Left ventricle myocardium inferior (tissue), 1 donor: Measurements from ENCODE around the gene WDFY3. TPM values are rescaled to one million over a fixed set of nuclear protein-coding genes. Genes with fewer than 3 reads are reported as not detected.
"Not testable (repeated sequence)": the region's sequence is repeated elsewhere in the genome, so short reads cannot be mapped to it uniquely, and the experiment has no call there.

Experiments used
- DNase-seq: peaks from one replicate; pipeline ENCODE4 v3.0.0-alpha.2; 2020
- H3K27ac ChIP-seq: fragments of 200-600 bp; replicated peaks from 2 replicates; pipeline ENCODE4 v1.8.0; 2021
- H3K27me3 ChIP-seq: fragments of 200-600 bp; 2 replicates; pipeline ENCODE4 v1.8.0; 2021; ENCODE audit warnings: low read depth
- H3K36me3 ChIP-seq: fragments of 200-600 bp; 2 replicates; pipeline ENCODE4 v1.8.0; 2021
- H3K4me1 ChIP-seq: fragments of 200-600 bp; 2 replicates; pipeline ENCODE4 v1.8.0; 2021
- H3K4me3 ChIP-seq: fragments of 200-600 bp; 2 replicates; pipeline ENCODE4 v1.8.0; 2021; ENCODE audit warnings: mild to moderate bottlenecking, moderate library complexity
- H3K9me3 ChIP-seq: fragments of 200-600 bp; replicated peaks from 2 replicates; pipeline ENCODE4 v1.8.0; 2021
- intact Hi-C: fragments of 100-400 bp; cut with micrococcal nuclease; formaldehyde crosslinking; loops from one replicate; pipeline ENCODE4 v1.11.0; 2022
- total RNA-seq: library from RNA; stranded (reverse); fragmentation: NEBNext Ultra II Directional; extraction: Animal tissue kit (Norgen Biotek cat#: 25700); gene quantifications from one replicate; pipeline ENCODE4 v1.2.1, GENCODE V29; 2021
- TF ChIP-seq, protein P1 (sequence below): fragments of 200-600 bp; IDR thresholded peaks from 2 replicates; pipeline ENCODE4 v1.8.0; 2021; ENCODE audit warnings: antibody characterized with exemption, mild to moderate bottlenecking, borderline replicate concordance
- donor health status: DM: no; HTN: yes; CAD: no; lungs with severe emphysema.

WDFY3 gene
- total RNA-seq, 1 donor from 2014 or later: 48.7 TPM

DNA sequence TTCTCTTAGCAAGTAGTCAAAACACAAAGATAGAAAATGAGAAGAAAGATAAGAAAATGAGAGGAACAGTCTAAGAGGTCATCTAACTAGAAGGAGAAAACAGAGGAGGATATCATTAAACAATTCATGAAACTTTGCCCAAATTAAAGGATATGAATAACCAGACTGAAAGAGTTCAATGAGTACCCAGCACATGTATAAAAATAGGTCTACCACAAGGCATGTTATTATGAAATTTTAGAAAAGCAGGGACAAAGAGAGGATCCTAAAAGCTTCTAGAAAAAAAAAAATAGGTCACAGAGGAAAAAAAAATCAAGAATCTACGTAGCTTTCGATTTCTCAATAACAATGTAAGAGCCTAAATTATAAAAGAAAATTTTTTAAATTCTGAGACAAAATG, 118.5 kb downstream of the WDFY3 start:
- Histone ChIP-seq H3K27me3 (no peaks in the 10 kb centered on the region), H3K4me1 (peaks cover 20% of the 10 kb centered on the region), H3K36me3 (peaks cover 27% of the 10 kb centered on the region), H3K9me3 (no peaks in the 10 kb centered on the region), H3K27ac (peak overlapping the region; percentile 31), H3K4me3 (no peak overlapping the region)
- no peak for DNase-seq
- TF ChIP-seq, protein P1, sequence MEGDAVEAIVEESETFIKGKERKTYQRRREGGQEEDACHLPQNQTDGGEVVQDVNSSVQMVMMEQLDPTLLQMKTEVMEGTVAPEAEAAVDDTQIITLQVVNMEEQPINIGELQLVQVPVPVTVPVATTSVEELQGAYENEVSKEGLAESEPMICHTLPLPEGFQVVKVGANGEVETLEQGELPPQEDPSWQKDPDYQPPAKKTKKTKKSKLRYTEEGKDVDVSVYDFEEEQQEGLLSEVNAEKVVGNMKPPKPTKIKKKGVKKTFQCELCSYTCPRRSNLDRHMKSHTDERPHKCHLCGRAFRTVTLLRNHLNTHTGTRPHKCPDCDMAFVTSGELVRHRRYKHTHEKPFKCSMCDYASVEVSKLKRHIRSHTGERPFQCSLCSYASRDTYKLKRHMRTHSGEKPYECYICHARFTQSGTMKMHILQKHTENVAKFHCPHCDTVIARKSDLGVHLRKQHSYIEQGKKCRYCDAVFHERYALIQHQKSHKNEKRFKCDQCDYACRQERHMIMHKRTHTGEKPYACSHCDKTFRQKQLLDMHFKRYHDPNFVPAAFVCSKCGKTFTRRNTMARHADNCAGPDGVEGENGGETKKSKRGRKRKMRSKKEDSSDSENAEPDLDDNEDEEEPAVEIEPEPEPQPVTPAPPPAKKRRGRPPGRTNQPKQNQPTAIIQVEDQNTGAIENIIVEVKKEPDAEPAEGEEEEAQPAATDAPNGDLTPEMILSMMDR: no peak
- intact Hi-C loops: no loop called here

DNA sequence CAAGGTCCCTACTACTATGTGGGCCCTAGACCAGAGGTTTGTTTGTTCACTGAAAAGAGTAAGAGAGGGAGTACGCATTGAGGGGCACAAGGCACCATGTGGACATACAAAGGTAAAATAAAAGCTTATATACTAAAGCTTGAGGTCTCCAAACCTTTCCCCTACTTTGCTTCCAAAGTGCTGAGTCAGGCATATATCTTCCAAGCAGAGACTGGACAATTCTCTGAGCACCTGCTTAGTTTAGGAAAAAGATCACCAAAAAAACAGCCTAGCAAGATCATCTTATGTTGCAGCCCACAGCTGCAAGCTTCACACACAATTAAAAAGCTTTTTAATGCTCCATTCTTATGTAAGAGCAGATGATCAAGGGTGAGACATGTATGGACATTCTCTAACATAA, 119.5 kb downstream of the WDFY3 start:
- no peaks in the 10 kb centered on the region for H3K27me3 ChIP-seq
- no peaks in the 10 kb centered on the region for H3K9me3 ChIP-seq
- H3K4me3 ChIP-seq: no peak overlapping the region
- TF ChIP-seq, protein P1: no peak
- no peak overlapping the region for H3K27ac ChIP-seq
- no peak for DNase-seq
- peaks cover 27% of the 10 kb centered on the region for H3K36me3 ChIP-seq
- H3K4me1 ChIP-seq: peaks cover 17% of the 10 kb centered on the region
- intact Hi-C loops: no loop called here

DNA sequence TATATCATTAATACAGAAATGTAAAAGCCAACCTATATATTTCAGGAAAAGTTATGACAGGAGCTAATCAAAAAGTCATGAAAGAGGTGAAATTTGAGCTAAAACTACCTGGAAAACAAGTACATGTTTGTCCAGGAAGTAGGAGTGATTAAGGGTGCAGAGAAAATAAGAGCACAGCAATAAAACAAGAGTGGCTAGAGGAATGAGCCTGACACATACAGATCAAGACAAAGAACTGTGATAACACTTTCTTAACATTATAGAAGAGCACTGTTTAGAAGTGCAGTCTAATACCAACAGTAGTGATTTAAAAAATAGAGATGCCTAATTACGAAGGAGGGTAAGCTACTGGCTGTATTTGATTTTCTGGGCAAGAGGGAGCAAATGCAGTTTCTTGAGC, 125.1 kb downstream of the WDFY3 start:
- H3K36me3 ChIP-seq: peaks cover 26% of the 10 kb centered on the region
- no peaks in the 10 kb centered on the region for H3K27me3 ChIP-seq
- DNase-seq: no peak
- peaks cover 12% of the 10 kb centered on the region for H3K4me1 ChIP-seq
- TF ChIP-seq, protein P1: no peak
- H3K27ac ChIP-seq: no peak overlapping the region
- no peaks in the 10 kb centered on the region for H3K9me3 ChIP-seq
- H3K4me3 ChIP-seq: no peak overlapping the region
- intact Hi-C loops: no loop called here

DNA sequence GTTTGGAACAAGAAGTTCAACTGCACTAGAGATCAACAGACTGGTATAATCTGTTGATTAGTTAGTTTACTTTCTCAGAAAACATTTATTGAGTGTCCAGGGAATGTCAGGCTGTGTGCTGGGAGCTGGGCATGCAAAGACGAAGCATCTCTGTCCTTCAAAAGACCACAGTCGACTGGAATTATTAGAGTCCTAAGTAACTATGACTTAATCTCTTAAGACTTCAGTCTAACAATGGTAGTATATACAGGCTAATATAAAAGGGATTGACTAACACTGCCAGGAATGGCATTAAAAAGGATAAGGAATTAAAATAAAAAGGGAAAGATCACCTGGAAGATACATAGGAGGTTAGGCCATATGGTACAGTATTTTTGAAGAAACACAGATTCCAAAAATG, 128.7 kb downstream of the WDFY3 start:
- no peak for DNase-seq
- H3K4me1 ChIP-seq: peaks cover 13% of the 10 kb centered on the region
- intact Hi-C loops: loop anchor here (10.0 kb wide), 1 partner anchor 137 kb away; no protein-coding TSS in a partner anchor
- no peaks in the 10 kb centered on the region for H3K27me3 ChIP-seq
- H3K36me3 ChIP-seq: peaks cover 24% of the 10 kb centered on the region
- TF ChIP-seq, protein P1: no peak
- H3K4me3 ChIP-seq: no peak overlapping the region
- H3K27ac ChIP-seq: no peak overlapping the region
- H3K9me3 ChIP-seq: no peaks in the 10 kb centered on the region

DNA sequence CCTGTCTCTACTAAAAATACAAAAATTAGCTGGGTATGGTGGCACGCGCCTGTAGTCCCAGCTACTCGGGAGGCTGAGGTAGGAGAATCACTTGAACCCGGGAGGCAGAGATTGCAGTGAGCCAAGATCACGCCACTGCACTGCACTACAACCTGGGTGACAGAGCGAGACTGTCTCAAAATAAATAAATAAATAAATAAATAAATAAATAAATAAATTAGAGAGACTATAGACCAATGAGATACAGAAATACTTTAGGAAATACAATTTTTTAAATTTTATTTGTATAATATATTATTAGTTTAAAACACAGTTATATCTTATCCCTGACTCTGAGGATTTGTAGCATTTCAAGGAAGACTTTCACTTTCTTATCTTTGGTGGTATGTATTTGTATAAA, 136.9 kb downstream of the WDFY3 start:
- H3K36me3 ChIP-seq: peaks cover 44% of the 10 kb centered on the region
- H3K9me3 ChIP-seq, H3K27ac ChIP-seq, H3K4me1 ChIP-seq, H3K27me3 ChIP-seq, H3K4me3 ChIP-seq, DNase-seq: not testable (repeated sequence)
- intact Hi-C loops: loop anchor here (10.0 kb wide), 1 partner anchor 145 kb away; no protein-coding TSS in a partner anchor

DNA sequence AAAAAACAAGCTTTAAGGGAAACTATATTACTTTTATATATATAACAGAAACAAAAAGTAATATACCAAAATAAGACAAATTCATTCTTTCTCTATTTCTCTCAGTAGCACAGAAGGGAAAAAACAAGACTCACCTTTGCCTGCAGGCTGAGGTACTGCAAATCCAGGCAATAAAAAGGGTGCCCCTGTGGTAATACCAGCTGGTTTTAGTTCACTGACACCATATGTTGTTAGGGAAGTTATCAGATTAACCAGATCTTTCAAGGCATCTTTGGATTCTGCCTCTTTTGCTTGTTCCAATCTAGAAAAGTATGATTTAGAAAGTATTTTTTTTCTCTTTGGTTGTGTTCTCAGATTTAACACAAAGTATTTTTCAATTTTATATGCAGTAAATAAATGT, 139.8 kb downstream of the WDFY3 start:
- intact Hi-C loops: no loop called here
- no peaks in the 10 kb centered on the region for H3K27me3 ChIP-seq
- TF ChIP-seq, protein P1: no peak
- DNase-seq: no peak
- peaks cover 44% of the 10 kb centered on the region for H3K36me3 ChIP-seq
- H3K27ac ChIP-seq: no peak overlapping the region
- H3K4me1 ChIP-seq: no peaks in the 10 kb centered on the region
- H3K4me3 ChIP-seq: no peak overlapping the region
- H3K9me3 ChIP-seq: no peaks in the 10 kb centered on the region
